Keratinocyte (primary cell): Measurements from ENCODE around the gene ZFPM1. TPM values are rescaled to one million over a fixed set of nuclear protein-coding genes. Genes with fewer than 3 reads are reported as not detected.

Source experiments
- DNase-seq: peaks from one replicate; pipeline ENCODE4 v3.0.0-alpha.2; 2011; ENCODE audit warnings: low read depth, missing footprints, low spot score
- FAIRE-seq: peaks from 2 replicates; lab custom pipeline; 2011; peaks lifted over from hg19 to GRCh38; lab: Jason Lieb, UNC
- H2AFZ ChIP-seq: 2 replicates; pipeline ENCODE4 v1.6.0; 2012; ENCODE audit warnings: low read length, control low read depth, inconsistent platforms; ENCODE audit not compliant: control insufficient read depth
- H3K27ac ChIP-seq: 2 replicates; pipeline ENCODE4 v1.5.1; 2011; ENCODE audit warnings: low read length; ENCODE audit not compliant: control insufficient read depth, insufficient read depth
- H3K27me3 ChIP-seq: 3 replicates; pipeline ENCODE4 v1.6.0; 2011; ENCODE audit warnings: low read length; ENCODE audit not compliant: control insufficient read depth, insufficient read depth; ENCODE audit errors: extremely low read depth
- H3K36me3 ChIP-seq, 2 experiments: 2 replicates in 1 of 2; 3 replicates in 1 of 2; pipeline ENCODE4 v1.5.1; 2011; ENCODE audit warnings: low read length in 2 of 2, mild to moderate bottlenecking in 1 of 2; ENCODE audit not compliant: control insufficient read depth in 2 of 2, insufficient read depth in 2 of 2; ENCODE audit errors: extremely low read depth in 1 of 2
- H3K4me1 ChIP-seq: 3 replicates; pipeline ENCODE4 v1.5.1; 2011; ENCODE audit warnings: low read length; ENCODE audit not compliant: control insufficient read depth, insufficient read depth; ENCODE audit errors: extremely low read depth
- H3K4me2 ChIP-seq: 3 replicates; pipeline ENCODE4 v1.6.0; 2011; ENCODE audit warnings: low read depth, low read length; ENCODE audit not compliant: control insufficient read depth, insufficient read depth; ENCODE audit errors: extremely low read depth
- H3K4me3 ChIP-seq, 3 experiments: fragments of 200-600 bp in 1 of 3; sonication (generic) in 1 of 3; 2 replicates in 2 of 3; 3 replicates in 1 of 3; pipeline ENCODE4 v1.5.1; 2011 to 2016; ENCODE audit warnings: low read length in 3 of 3, mild to moderate bottlenecking in 3 of 3, control low read depth in 2 of 3, inconsistent platforms in 1 of 3, low read depth in 1 of 3, mixed read lengths in 1 of 3, mixed run types in 1 of 3, moderate library complexity in 1 of 3; ENCODE audit not compliant: control insufficient read depth in 2 of 3, insufficient read depth in 2 of 3; ENCODE audit errors: extremely low read depth in 1 of 3
- H3K79me2 ChIP-seq: 2 replicates; pipeline ENCODE4 v1.6.0; 2012; ENCODE audit warnings: low read length; ENCODE audit not compliant: control insufficient read depth, insufficient read depth
- H3K9ac ChIP-seq: 3 replicates; pipeline ENCODE4 v1.6.0; 2011; ENCODE audit warnings: low read length; ENCODE audit not compliant: control insufficient read depth, insufficient read depth; ENCODE audit errors: extremely low read depth
- H3K9me1 ChIP-seq: 3 replicates; pipeline ENCODE4 v1.6.0; 2011; ENCODE audit warnings: low read length; ENCODE audit not compliant: control insufficient read depth, insufficient read depth; ENCODE audit errors: extremely low read depth
- H3K9me3 ChIP-seq: 2 replicates; pipeline ENCODE4 v1.5.1; 2012; ENCODE audit warnings: low read depth, low read length; ENCODE audit not compliant: control insufficient read depth
- H4K20me1 ChIP-seq: 3 replicates; pipeline ENCODE4 v1.6.0; 2011; ENCODE audit warnings: low read length; ENCODE audit not compliant: control insufficient read depth, insufficient read depth; ENCODE audit errors: extremely low read depth
- EZH2 ChIP-seq: IDR thresholded peaks from one replicate; pipeline ENCODE4 v1.6.1; 2012; ENCODE audit warnings: inconsistent platforms, mild to moderate bottlenecking, low read length, moderate library complexity
- dilution Hi-C: fragments of 300-500 bp; cut with MboI; formaldehyde crosslinking; loops from one replicate; pipeline ENCODE4 v1.7.0; 2020; ENCODE audit warnings: low sequenced_read_pairs; ENCODE audit not compliant: extremely low pct_ligation_motif_present
- polyA plus RNA-seq, 5 experiments: library from polyadenylated mRNA; depleted of rRNA in 3 of 5; stranded (reverse) in 3 of 5; stranded (forward) in 1 of 5; unstranded in 1 of 5; fragments of >200 nt; gene quantifications; 1 replicate in 1 of 5; 2 replicates in 3 of 5; 3 replicates in 1 of 5; pipeline versions ENCODE4 v1.2.1 to v1.2.3, GENCODE V29; 2011 to 2012; ENCODE audit warnings: missing spikeins in 2 of 5, low read depth in 1 of 5, low replicate concordance in 1 of 5
- TF ChIP-seq, protein P1 (sequence below), 3 experiments: IDR thresholded peaks in 1 of 3; conservative IDR thresholded peaks in 1 of 3; optimal IDR thresholded peaks in 1 of 3; 2 replicates in 2 of 3; 3 replicates in 1 of 3; pipeline versions ENCODE3 to v1.5.1; 2011; ENCODE audit warnings: low read length in 3 of 3, mild to moderate bottlenecking in 3 of 3, moderate library complexity in 2 of 3, control low read depth in 1 of 3, inconsistent platforms in 1 of 3; ENCODE audit not compliant: insufficient read depth in 2 of 3; ENCODE audit errors: extremely low read depth in 1 of 3

Gene ZFPM1
- polyA plus RNA-seq, 1 donor (not counting 4 experiments of a cell fraction or from before 2014, with no cell fraction given): 0.42 TPM

DNA sequence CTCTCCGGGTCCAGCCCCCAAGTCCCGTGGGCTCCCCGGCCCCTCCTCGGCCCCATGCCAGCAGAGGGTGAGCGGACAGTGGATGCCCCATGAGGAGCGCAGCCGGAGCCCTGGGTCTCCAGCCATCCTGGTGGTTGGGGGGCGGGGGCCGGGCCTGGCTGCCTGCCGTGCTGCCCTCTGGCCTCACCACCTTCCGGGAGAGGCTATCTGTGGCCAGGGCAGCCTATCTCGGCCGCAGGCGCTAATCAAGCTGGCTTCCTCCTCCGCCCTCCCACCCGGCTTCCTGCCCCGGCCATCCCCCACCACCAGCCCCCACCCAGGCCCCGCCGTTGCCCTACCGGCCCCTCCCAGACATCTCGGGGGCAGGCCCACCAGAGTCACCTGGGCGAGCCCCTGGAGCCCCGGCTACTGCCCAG lies 46.8 kb downstream of the ZFPM1 start:
- peaks cover 0 to 3% of the 10 kb centered on the region in 2 experiments for H3K36me3 ChIP-seq
- no peak overlapping the region for H3K9ac ChIP-seq
- dilution Hi-C loops: no loop called here
- no peaks in the 10 kb centered on the region for H3K9me3 ChIP-seq
- no peak overlapping the region for H2AFZ ChIP-seq
- TF ChIP-seq, protein P1, sequence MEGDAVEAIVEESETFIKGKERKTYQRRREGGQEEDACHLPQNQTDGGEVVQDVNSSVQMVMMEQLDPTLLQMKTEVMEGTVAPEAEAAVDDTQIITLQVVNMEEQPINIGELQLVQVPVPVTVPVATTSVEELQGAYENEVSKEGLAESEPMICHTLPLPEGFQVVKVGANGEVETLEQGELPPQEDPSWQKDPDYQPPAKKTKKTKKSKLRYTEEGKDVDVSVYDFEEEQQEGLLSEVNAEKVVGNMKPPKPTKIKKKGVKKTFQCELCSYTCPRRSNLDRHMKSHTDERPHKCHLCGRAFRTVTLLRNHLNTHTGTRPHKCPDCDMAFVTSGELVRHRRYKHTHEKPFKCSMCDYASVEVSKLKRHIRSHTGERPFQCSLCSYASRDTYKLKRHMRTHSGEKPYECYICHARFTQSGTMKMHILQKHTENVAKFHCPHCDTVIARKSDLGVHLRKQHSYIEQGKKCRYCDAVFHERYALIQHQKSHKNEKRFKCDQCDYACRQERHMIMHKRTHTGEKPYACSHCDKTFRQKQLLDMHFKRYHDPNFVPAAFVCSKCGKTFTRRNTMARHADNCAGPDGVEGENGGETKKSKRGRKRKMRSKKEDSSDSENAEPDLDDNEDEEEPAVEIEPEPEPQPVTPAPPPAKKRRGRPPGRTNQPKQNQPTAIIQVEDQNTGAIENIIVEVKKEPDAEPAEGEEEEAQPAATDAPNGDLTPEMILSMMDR (optimal IDR thresholded peaks at IDR 0.05 in 1 of 3, IDR thresholded peaks at IDR 0.05 in 1 of 3, conservative IDR thresholded peaks at IDR 0.05 in 1 of 3; ENCODE audit: extremely low read depth in 1 of 3, insufficient read depth in 2 of 3, low read length in 3 of 3): no peak
- no peak for TF ChIP-seq EZH2
- no peaks in the 10 kb centered on the region for H3K4me1 ChIP-seq
- no peak overlapping the region for H3K4me3 ChIP-seq
- H3K27ac ChIP-seq: no peak overlapping the region
- no peak for DNase-seq
- peaks cover 2% of the 10 kb centered on the region for H3K79me2 ChIP-seq
- no peak for FAIRE-seq
- no peaks in the 10 kb centered on the region for H3K9me1 ChIP-seq
- no peak overlapping the region for H3K4me2 ChIP-seq
- no peaks in the 10 kb centered on the region for H4K20me1 ChIP-seq
- H3K27me3 ChIP-seq: no peaks in the 10 kb centered on the region

DNA sequence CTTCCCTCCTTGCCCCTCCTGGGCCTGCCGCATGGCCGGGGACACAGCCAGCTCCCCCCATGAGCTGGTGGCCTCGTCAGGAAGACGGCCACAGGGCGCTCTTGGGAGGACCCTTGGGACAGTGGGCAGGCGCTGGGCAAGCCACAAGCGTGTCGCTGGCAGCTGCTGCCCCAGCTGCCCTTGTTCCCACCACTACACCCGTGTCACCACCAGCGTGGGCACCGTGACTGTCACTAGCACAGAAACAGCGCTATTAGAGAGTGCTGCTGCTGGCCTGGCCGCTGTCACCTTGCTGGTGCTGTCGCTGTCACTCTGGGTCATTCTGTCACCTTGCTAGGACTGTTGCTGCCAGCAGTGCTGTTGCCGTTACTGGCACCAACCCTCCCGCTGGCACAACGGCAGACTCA lies 47.2 kb downstream of the ZFPM1 start:
- dilution Hi-C loops: no loop called here
- DNase-seq: no peak
- Histone ChIP-seq H3K27ac (no peak overlapping the region), H3K4me1 (no peaks in the 10 kb centered on the region), H3K9me1 (no peaks in the 10 kb centered on the region), H3K27me3 (no peaks in the 10 kb centered on the region), H4K20me1 (no peaks in the 10 kb centered on the region), H2AFZ (no peak overlapping the region), H3K4me2 (no peak overlapping the region), H3K4me3 (no peak overlapping the region), H3K79me2 (peaks cover 2% of the 10 kb centered on the region), H3K36me3 (peaks cover 0 to 3% of the 10 kb centered on the region in 2 experiments), H3K9me3 (no peaks in the 10 kb centered on the region), H3K9ac (no peak overlapping the region)
- TF ChIP-seq, protein P1 (optimal IDR thresholded peaks at IDR 0.05 in 1 of 3, IDR thresholded peaks at IDR 0.05 in 1 of 3, conservative IDR thresholded peaks at IDR 0.05 in 1 of 3; ENCODE audit: extremely low read depth in 1 of 3, insufficient read depth in 2 of 3, low read length in 3 of 3): no peak
- no peak for TF ChIP-seq EZH2
- FAIRE-seq: no peak
